ENCODE measurements around the gene DNM3. TPM values are rescaled to one million over a fixed set of nuclear protein-coding genes. Genes with fewer than 3 reads are reported as not detected.

DNM3 gene
- total RNA-seq, 1 donor: 0.72 TPM

DNA sequence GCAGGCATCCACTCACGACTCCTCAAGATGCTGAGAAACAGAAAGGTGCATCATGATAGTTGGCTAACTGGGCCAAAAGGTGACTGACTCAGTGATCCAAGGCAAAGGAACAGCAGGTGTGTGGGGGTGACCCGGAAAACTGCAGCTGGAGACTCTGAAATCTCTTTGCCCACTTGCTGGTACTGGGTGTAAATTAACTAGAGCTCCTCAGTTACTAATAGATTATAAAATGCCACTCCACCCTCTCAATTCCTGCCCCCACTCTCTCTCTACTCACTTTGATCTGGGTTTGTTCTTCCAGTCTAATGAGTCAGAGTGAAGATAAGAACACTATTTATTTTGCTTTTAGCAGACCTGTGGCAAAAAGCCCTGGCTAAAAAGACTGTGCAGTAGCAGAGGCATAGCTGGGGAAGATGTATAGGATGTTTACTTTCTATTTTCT lies 609.7 kb downstream of the DNM3 start:
- no peaks in the 10 kb centered on the region for H3K9me3 ChIP-seq (ENCODE audit: low read depth, low read length)
- H3K79me2 ChIP-seq (ENCODE audit: insufficient read depth, low read length): no peaks in the 10 kb centered on the region
- H3K4me2 ChIP-seq (ENCODE audit: insufficient read depth, low read length): no peak overlapping the region
- H2AFZ ChIP-seq (ENCODE audit: low read length): no peak overlapping the region
- no peak overlapping the region for H3K27ac ChIP-seq (ENCODE audit: low read depth, low read length)
- DNase-seq (ENCODE audit: insufficient read length, low spot score, missing footprints): no peak
- H3K4me1 ChIP-seq (ENCODE audit: insufficient read depth, low read length): peaks cover 13% of the 10 kb centered on the region
- H3K36me3 ChIP-seq (ENCODE audit: insufficient read depth, low read length): no peaks in the 10 kb centered on the region
- TF ChIP-seq, protein P1, sequence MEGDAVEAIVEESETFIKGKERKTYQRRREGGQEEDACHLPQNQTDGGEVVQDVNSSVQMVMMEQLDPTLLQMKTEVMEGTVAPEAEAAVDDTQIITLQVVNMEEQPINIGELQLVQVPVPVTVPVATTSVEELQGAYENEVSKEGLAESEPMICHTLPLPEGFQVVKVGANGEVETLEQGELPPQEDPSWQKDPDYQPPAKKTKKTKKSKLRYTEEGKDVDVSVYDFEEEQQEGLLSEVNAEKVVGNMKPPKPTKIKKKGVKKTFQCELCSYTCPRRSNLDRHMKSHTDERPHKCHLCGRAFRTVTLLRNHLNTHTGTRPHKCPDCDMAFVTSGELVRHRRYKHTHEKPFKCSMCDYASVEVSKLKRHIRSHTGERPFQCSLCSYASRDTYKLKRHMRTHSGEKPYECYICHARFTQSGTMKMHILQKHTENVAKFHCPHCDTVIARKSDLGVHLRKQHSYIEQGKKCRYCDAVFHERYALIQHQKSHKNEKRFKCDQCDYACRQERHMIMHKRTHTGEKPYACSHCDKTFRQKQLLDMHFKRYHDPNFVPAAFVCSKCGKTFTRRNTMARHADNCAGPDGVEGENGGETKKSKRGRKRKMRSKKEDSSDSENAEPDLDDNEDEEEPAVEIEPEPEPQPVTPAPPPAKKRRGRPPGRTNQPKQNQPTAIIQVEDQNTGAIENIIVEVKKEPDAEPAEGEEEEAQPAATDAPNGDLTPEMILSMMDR (IDR thresholded peaks at IDR 0.05; ENCODE audit: extremely low read depth, low read depth, low read length): no peak
- H3K27me3 ChIP-seq (ENCODE audit: insufficient read depth, low read length): no peaks in the 10 kb centered on the region
- H3K4me3 ChIP-seq (ENCODE audit: insufficient read depth, low read length): no peak overlapping the region
- no peaks in the 10 kb centered on the region for H4K20me1 ChIP-seq (ENCODE audit: insufficient read depth, low read length)

DNA sequence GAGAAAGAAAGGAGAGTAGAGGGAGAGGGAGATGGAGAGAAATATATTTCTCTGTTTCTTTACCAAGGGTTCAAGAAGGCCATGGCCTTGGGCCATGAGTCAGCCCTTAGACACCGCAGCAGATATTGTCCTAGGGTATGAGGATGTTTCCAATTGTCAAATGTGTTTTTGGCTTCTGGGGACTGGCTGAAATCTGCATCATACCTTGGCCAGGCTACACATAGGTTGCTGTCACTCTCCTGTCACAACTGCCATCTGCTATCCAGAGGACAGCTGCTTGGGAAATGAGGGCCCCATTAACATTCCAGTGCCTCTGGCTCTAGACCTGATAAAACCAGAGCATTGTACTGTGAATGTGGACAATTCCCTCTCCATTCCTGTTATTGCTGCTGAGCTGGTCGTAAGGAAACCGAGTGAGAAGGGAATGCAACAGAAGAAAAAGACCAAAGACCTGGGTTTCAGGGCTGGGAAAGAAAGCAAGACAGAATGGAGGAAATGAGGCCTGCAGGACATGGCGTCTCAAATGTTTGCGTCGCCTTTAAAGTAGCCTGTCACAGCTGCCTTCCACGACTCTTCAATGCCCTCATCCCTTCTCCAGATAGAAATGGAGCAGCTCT lies 611.3 kb downstream of the DNM3 start:
- Histone ChIP-seq H3K27ac (ENCODE audit: low read depth, low read length) (no peak overlapping the region), H3K4me2 (ENCODE audit: insufficient read depth, low read length) (no peak overlapping the region), H3K9me3 (ENCODE audit: low read depth, low read length) (no peaks in the 10 kb centered on the region), H3K36me3 (ENCODE audit: insufficient read depth, low read length) (no peaks in the 10 kb centered on the region), H3K27me3 (ENCODE audit: insufficient read depth, low read length) (peaks cover under 1% of the 10 kb centered on the region), H4K20me1 (ENCODE audit: insufficient read depth, low read length) (no peaks in the 10 kb centered on the region), H3K79me2 (ENCODE audit: insufficient read depth, low read length) (no peaks in the 10 kb centered on the region), H3K4me3 (ENCODE audit: insufficient read depth, low read length) (no peak overlapping the region), H3K4me1 (ENCODE audit: insufficient read depth, low read length) (peaks cover 13% of the 10 kb centered on the region), H2AFZ (ENCODE audit: low read length) (no peak overlapping the region)
- no peak for DNase-seq (ENCODE audit: insufficient read length, low spot score, missing footprints)
- TF ChIP-seq, protein P1 (IDR thresholded peaks at IDR 0.05; ENCODE audit: extremely low read depth, low read depth, low read length): no peak

GRCh38 chr1:172453153-172453545 lies 611.9 kb downstream of the DNM3 start:
- no peak for DNase-seq (ENCODE audit: insufficient read length, low spot score, missing footprints)
- H4K20me1 ChIP-seq (ENCODE audit: insufficient read depth, low read length): no peaks in the 10 kb centered on the region
- TF ChIP-seq, protein P1 (IDR thresholded peaks at IDR 0.05; ENCODE audit: extremely low read depth, low read depth, low read length): no peak
- H3K4me3 ChIP-seq (ENCODE audit: insufficient read depth, low read length): no peak overlapping the region
- peaks cover 13% of the 10 kb centered on the region for H3K4me1 ChIP-seq (ENCODE audit: insufficient read depth, low read length)
- H3K9me3 ChIP-seq (ENCODE audit: low read depth, low read length): no peaks in the 10 kb centered on the region
- no peak overlapping the region for H3K27ac ChIP-seq (ENCODE audit: low read depth, low read length)
- no peaks in the 10 kb centered on the region for H3K79me2 ChIP-seq (ENCODE audit: insufficient read depth, low read length)
- H3K4me2 ChIP-seq (ENCODE audit: insufficient read depth, low read length): no peak overlapping the region
- H3K27me3 ChIP-seq (ENCODE audit: insufficient read depth, low read length): peaks cover 5% of the 10 kb centered on the region
- no peaks in the 10 kb centered on the region for H3K36me3 ChIP-seq (ENCODE audit: insufficient read depth, low read length)
- no peak overlapping the region for H2AFZ ChIP-seq (ENCODE audit: low read length)

- DNase-seq (ENCODE audit: insufficient read length, low spot score, missing footprints): peak; percentile 8
- Histone ChIP-seq H3K9me3 (ENCODE audit: low read depth, low read length) (no peaks in the 10 kb centered on the region), H3K4me1 (ENCODE audit: insufficient read depth, low read length) (peaks cover 13% of the 10 kb centered on the region), H3K4me3 (ENCODE audit: insufficient read depth, low read length) (no peak overlapping the region), H4K20me1 (ENCODE audit: insufficient read depth, low read length) (no peaks in the 10 kb centered on the region), H3K4me2 (ENCODE audit: insufficient read depth, low read length) (no peak overlapping the region), H3K27me3 (ENCODE audit: insufficient read depth, low read length) (peaks cover 6% of the 10 kb centered on the region), H2AFZ (ENCODE audit: low read length) (no peak overlapping the region), H3K27ac (ENCODE audit: low read depth, low read length) (no peak overlapping the region), H3K36me3 (ENCODE audit: insufficient read depth, low read length) (no peaks in the 10 kb centered on the region), H3K79me2 (ENCODE audit: insufficient read depth, low read length) (no peaks in the 10 kb centered on the region)
- TF ChIP-seq, protein P1 (IDR thresholded peaks at IDR 0.05; ENCODE audit: extremely low read depth, low read depth, low read length): no peak
These were observed 612.3 kb downstream of the DNM3 start for GRCh38 chr1:172453607-172454006.

Data from osteoblast (primary cell).